GM12891 (cell line): ENCODE data around the gene LEPROT.

Experiments
- PAX5 ChIP-seq: IDR thresholded peaks from 2 replicates; pipeline ENCODE4 v1.6.1; 2011; ENCODE audit warnings: low read length, moderate library complexity, mild to moderate bottlenecking; ENCODE audit not compliant: insufficient read depth, severe bottlenecking
- POLR2A ChIP-seq: IDR thresholded peaks from 2 replicates; pipeline ENCODE4 v1.6.1; 2011; ENCODE audit warnings: low read depth, low read length, control low read depth
- POLR2AphosphoS5 ChIP-seq: IDR thresholded peaks from 2 replicates; pipeline ENCODE4 v1.6.1; 2011; ENCODE audit warnings: low read depth, low read length, control low read depth

DNA sequence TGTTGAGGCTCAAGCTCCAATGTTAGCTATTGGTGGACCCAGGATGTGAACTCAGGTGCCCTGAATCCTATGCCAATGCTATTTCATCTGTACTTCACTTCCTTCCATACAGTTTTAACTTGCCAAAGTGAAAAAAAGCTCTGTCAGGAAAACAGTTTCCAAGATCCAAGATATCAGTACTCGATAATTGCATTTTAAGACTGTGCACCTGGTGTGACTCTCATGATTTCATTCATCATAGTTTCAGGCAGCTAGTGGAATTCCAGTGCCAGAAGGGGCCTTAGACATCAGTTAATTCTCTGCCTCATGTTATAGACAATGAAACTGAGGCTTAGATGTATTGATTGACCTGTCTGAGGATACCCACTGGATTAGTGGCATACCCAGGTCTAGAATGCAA, 26.5 kb upstream of the LEPROT start:
- TF ChIP-seq POLR2A (no peak), PAX5 (no peak), POLR2AphosphoS5 (no peak)
